ENCODE data around the gene FABP7. TPM values are rescaled to one million over a fixed set of nuclear protein-coding genes. Genes with fewer than 3 reads are reported as not detected.

FABP7 gene
- total and polyA plus RNA-seq, 2 donors from 2014 or later = not detected

DNA sequence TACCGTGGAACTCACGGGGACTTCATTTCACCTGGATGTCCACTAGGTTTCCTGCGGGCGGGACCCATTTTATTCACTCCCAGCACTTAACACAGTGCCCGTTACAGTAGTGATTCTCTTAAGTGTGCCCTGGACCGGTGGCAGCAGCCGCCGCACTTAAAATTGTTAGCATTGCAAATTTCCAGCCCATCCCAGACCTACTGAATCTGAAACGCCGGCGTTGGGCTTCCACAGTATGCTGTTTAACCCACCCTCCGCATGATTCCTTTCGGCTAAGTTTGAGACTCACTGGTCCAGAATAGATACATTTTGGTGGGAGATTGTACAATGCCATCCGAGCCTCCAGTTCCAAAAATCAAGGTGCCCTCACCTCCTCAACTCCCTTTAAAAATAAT lies 10.5 kb downstream of the FABP7 start:
- FAIRE-seq = no peak
- TF ChIP-seq, protein P1, sequence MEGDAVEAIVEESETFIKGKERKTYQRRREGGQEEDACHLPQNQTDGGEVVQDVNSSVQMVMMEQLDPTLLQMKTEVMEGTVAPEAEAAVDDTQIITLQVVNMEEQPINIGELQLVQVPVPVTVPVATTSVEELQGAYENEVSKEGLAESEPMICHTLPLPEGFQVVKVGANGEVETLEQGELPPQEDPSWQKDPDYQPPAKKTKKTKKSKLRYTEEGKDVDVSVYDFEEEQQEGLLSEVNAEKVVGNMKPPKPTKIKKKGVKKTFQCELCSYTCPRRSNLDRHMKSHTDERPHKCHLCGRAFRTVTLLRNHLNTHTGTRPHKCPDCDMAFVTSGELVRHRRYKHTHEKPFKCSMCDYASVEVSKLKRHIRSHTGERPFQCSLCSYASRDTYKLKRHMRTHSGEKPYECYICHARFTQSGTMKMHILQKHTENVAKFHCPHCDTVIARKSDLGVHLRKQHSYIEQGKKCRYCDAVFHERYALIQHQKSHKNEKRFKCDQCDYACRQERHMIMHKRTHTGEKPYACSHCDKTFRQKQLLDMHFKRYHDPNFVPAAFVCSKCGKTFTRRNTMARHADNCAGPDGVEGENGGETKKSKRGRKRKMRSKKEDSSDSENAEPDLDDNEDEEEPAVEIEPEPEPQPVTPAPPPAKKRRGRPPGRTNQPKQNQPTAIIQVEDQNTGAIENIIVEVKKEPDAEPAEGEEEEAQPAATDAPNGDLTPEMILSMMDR (IDR thresholded peaks at IDR 0.05; ENCODE audit: borderline replicate concordance, extremely low read depth, insufficient read depth) = no peak
- H3K4me3 ChIP-seq (ENCODE audit: low read length in 3 of 3) = peak overlapping the region; percentile 89 to 97 (median 91)
- peak in 2 of 5 donors; percentile 46 to 53 for DNase-seq
- H3K27ac ChIP-seq (ENCODE audit: low read depth in 2 of 2, low read length in 2 of 2) = peak overlapping the region; percentile 92 to 93
- H3K4me1 ChIP-seq (ENCODE audit: control insufficient read depth in 2 of 3, insufficient read depth in 2 of 3, low read depth in 1 of 3, low read length in 3 of 3) = peaks cover 5 to 19% (median 5%) of the 10 kb centered on the region in 3 donors
- H3K36me3 ChIP-seq (ENCODE audit: control insufficient read depth in 2 of 3, insufficient read depth in 3 of 3, low read length in 3 of 3) = no peaks in the 10 kb centered on the region
- H3K9me3 ChIP-seq (ENCODE audit: control insufficient read depth in 2 of 3, insufficient read depth in 1 of 3, low read length in 3 of 3) = no peaks in the 10 kb centered on the region
- no peaks in the 10 kb centered on the region for H3K27me3 ChIP-seq (ENCODE audit: control insufficient read depth, insufficient read depth, low read length)
- H3K9ac ChIP-seq (ENCODE audit: low read length in 3 of 3) = peak overlapping the region; percentile 61 to 93 (median 90)
- intact Hi-C loops (cut with DNase I) = no loop called here

DNA sequence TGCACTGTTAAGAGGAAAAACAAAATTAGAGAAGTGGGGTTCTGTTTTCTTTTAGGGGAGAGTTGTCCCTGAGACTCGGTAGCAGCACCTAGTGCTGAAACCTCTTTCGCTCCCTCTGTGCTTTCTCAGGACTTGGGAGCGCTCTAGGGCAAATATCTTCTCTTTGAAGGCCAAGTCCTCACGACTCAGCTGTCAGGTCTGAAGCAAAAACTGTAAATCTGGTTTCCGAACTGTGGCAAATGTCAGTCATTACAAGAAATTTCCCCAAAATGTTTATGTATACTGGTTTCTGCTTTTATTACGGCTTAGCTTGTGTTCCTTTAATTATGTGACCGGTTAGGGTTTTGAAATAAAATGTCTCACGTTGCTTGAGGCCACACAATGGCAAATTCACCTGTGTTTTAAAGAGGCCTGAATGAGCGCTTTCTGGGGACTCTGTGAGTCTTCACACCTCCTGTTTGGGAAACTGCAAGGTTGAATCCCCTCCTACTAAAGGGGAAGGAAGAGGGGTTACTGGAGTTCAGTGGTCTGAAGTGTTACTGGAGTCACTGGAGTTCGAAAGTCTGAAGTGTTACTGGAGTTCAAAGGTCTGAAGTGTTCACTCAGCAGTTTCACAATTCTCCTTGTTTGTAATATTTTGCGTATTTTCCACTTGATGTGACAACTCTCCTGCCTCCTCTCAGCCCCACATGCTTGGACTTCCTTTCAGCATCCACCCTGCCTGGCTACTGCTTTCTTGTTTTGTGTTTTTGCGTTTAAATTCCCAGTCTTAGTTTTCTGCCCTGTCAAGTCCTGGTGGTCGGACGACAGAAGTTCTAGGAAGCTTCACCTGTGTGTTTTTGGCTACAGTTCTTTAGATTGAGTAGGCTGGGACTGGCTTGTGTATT lies 11.2 kb downstream of the FABP7 start:
- H3K27ac ChIP-seq (ENCODE audit: low read depth in 2 of 2, low read length in 2 of 2) = peak overlapping the region; percentile 92 to 93
- H3K4me3 ChIP-seq (ENCODE audit: low read length in 3 of 3) = peak overlapping the region; percentile 89 to 97 (median 91)
- H3K36me3 ChIP-seq (ENCODE audit: control insufficient read depth in 2 of 3, insufficient read depth in 3 of 3, low read length in 3 of 3) = no peaks in the 10 kb centered on the region
- intact Hi-C loops (cut with DNase I) = no loop called here
- H3K27me3 ChIP-seq (ENCODE audit: control insufficient read depth, insufficient read depth, low read length) = no peaks in the 10 kb centered on the region
- H3K9ac ChIP-seq (ENCODE audit: low read length in 3 of 3) = peak overlapping the region; percentile 61 to 93 (median 90)
- TF ChIP-seq, protein P1 (IDR thresholded peaks at IDR 0.05; ENCODE audit: borderline replicate concordance, extremely low read depth, insufficient read depth) = no peak
- no peaks in the 10 kb centered on the region for H3K9me3 ChIP-seq (ENCODE audit: control insufficient read depth in 2 of 3, insufficient read depth in 1 of 3, low read length in 3 of 3)
- H3K4me1 ChIP-seq (ENCODE audit: control insufficient read depth in 2 of 3, insufficient read depth in 2 of 3, low read depth in 1 of 3, low read length in 3 of 3) = peaks cover 5 to 19% (median 5%) of the 10 kb centered on the region in 3 donors
- FAIRE-seq (no peak), DNase-seq (peak in 3 of 5 donors; percentile 21 to 56 (median 52))

DNA sequence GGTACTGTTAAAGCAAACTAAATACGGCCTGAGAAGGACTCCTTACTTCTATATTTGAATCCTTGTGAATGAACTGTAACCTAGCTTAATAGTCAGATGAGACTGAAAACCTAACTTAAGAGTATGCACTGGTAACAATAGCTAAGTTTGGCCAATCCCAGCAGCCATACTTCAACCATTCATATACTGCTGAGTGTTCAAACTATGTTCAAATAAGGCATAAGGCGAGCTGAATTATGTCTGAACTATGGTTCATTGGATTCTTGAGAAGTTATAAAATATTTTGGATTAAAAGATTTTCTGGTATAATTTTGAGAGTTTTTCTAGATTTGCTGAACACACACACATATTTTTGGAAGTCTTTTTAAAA lies 11.8 kb downstream of the FABP7 start:
- H3K36me3 ChIP-seq (ENCODE audit: control insufficient read depth in 2 of 3, insufficient read depth in 3 of 3, low read length in 3 of 3) = no peaks in the 10 kb centered on the region
- no peak for FAIRE-seq
- H3K27me3 ChIP-seq (ENCODE audit: control insufficient read depth, insufficient read depth, low read length) = no peaks in the 10 kb centered on the region
- TF ChIP-seq, protein P1 (IDR thresholded peaks at IDR 0.05; ENCODE audit: borderline replicate concordance, extremely low read depth, insufficient read depth) = no peak
- peak overlapping the region; percentile 92 to 93 for H3K27ac ChIP-seq (ENCODE audit: low read depth in 2 of 2, low read length in 2 of 2)
- H3K9ac ChIP-seq (ENCODE audit: low read length in 3 of 3) = peak overlapping the region in 1 of 3 donors; percentile 90
- H3K4me3 ChIP-seq (ENCODE audit: low read length in 3 of 3) = peak overlapping the region; percentile 13 to 97 (median 89)
- DNase-seq = no peak
- H3K4me1 ChIP-seq (ENCODE audit: control insufficient read depth in 2 of 3, insufficient read depth in 2 of 3, low read depth in 1 of 3, low read length in 3 of 3) = peaks cover 5 to 19% (median 5%) of the 10 kb centered on the region in 3 donors
- H3K9me3 ChIP-seq (ENCODE audit: control insufficient read depth in 2 of 3, insufficient read depth in 1 of 3, low read length in 3 of 3) = no peaks in the 10 kb centered on the region
- intact Hi-C loops (cut with DNase I) = no loop called here

All from kidney (tissue), 14 donors.